Activated CD4-positive, alpha-beta T cell treated with anti-CD3 and anti-CD28 coated beads for 36 hours (primary cell): ENCODE measurements around the gene ZMYND11. TPM values are rescaled to one million over a fixed set of nuclear protein-coding genes. Genes with fewer than 3 reads are reported as not detected.
A peak's percentile ranks its signal among the peaks of the same experiment; 100 is the strongest.

ENCODE experiments used
- ATAC-seq: fragments of 200-7000 bp; cut with Tn5 transposase; one replicate; pipeline ENCODE4 v1.10.0; 2021; ENCODE audit warnings: mild to moderate bottlenecking, moderate library complexity
- CTCF ChIA-PET: fragments of 350-600 bp; sonication (Branson Sonifier 250); formaldehyde crosslinking; loops from one replicate; lab custom pipeline; 2021; ENCODE audit warnings: antibody characterized with exemption; lab: Charles Lee
- POLR2A ChIA-PET: fragments of 350-600 bp; sonication (Branson Sonifier 250); formaldehyde crosslinking; loops from one replicate; lab custom pipeline; 2021; ENCODE audit warnings: antibody characterized with exemption, inconsistent platforms; lab: Charles Lee
- DNase-seq: peaks from one replicate; pipeline ENCODE4 v3.0.0-alpha.2; 2020
- H3K27ac Mint-ChIP-seq: one replicate; pipeline ENCODE4 v1.8.0; 2021; ENCODE audit warnings: mixed read lengths
- H3K27me3 Mint-ChIP-seq: one replicate; pipeline ENCODE4 v1.8.0; 2021; ENCODE audit warnings: mixed read lengths
- H3K36me3 Mint-ChIP-seq: one replicate; pipeline ENCODE4 v1.8.0; 2021; ENCODE audit warnings: low read depth, mixed read lengths
- H3K4me1 Mint-ChIP-seq: one replicate; pipeline ENCODE4 v1.8.0; 2021; ENCODE audit warnings: mixed read lengths
- H3K4me3 Mint-ChIP-seq: one replicate; pipeline ENCODE4 v1.8.0; 2021; ENCODE audit warnings: mild to moderate bottlenecking, moderate library complexity, mixed read lengths
- H3K9me3 Mint-ChIP-seq: one replicate; pipeline ENCODE4 v1.8.0; 2021; ENCODE audit warnings: low read depth, mixed read lengths
- intact Hi-C, 2 experiments: fragments of 100-400 bp; cut with DNase I in 1 of 2; cut with micrococcal nuclease in 1 of 2; formaldehyde crosslinking; loops; one replicate each; pipeline versions ENCODE4 v1.14.2 to v1.15.1; 2022 to 2024; cut with DNase I, micrococcal nuclease
- total RNA-seq, 2 experiments: library from RNA; stranded (reverse); gene quantifications; one replicate each; pipeline ENCODE4 v1.2.3, GENCODE V29; 2021

Gene ZMYND11
- total RNA-seq, 2 experiments from 2014 or later = 13.2 to 16.9 TPM

DNA sequence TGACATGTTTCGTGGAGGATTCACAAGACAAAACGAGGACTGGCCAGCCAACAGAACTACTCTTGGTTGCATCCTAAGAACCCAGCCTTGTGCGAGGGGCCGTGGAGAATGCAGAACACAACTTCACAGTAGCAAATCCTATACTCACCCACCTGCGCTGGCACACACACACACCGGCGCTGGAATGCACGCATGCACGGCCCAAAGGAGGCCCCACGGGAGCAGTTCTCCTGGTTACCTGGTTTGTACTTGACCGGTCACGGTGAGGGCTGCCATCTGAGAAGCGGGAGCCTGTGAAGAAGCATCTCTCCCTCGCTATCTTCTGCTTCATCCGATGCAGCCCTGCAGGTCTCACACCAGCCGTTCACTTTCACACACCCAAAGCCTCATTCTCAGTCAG is 137.8 kb downstream of the ZMYND11 start:
- intact Hi-C loops = no loop called here
- no peaks in the 10 kb centered on the region for H3K4me1 Mint-ChIP-seq
- DNase-seq = no peak
- H3K36me3 Mint-ChIP-seq = no peaks in the 10 kb centered on the region
- no peak overlapping the region for H3K27ac Mint-ChIP-seq
- no peaks in the 10 kb centered on the region for H3K9me3 Mint-ChIP-seq
- ATAC-seq = no peak
- no peak overlapping the region for H3K4me3 Mint-ChIP-seq
- ChIA-PET CTCF (no interaction called here), POLR2A (no interaction called here)
- H3K27me3 Mint-ChIP-seq = no peaks in the 10 kb centered on the region

DNA sequence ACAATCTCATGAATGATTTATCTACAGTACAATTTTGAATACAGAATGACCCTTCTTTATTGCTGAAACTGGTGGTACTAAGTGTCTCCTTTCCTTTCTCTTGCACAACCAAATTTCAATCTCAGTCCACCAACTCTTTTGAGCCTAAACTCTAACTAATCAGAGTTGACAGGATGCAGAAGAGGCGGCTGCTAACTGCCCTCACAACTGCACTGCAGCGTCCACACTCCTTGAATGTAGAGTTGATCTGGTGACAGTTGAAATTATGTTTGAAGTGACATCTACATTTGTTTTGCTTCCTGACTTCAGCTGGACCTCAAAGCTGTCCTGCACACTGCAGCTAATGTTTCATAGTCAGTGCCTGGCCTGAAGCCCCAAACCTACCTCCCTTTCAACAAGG is 139.6 kb downstream of the ZMYND11 start:
- ATAC-seq = no peak
- H3K4me1 Mint-ChIP-seq = no peaks in the 10 kb centered on the region
- no peak overlapping the region for H3K27ac Mint-ChIP-seq
- ChIA-PET POLR2A (no interaction called here), CTCF (no interaction called here)
- no peaks in the 10 kb centered on the region for H3K27me3 Mint-ChIP-seq
- H3K9me3 Mint-ChIP-seq = no peaks in the 10 kb centered on the region
- no peak for DNase-seq
- intact Hi-C loops = no loop called here
- no peak overlapping the region for H3K4me3 Mint-ChIP-seq
- no peaks in the 10 kb centered on the region for H3K36me3 Mint-ChIP-seq

DNA sequence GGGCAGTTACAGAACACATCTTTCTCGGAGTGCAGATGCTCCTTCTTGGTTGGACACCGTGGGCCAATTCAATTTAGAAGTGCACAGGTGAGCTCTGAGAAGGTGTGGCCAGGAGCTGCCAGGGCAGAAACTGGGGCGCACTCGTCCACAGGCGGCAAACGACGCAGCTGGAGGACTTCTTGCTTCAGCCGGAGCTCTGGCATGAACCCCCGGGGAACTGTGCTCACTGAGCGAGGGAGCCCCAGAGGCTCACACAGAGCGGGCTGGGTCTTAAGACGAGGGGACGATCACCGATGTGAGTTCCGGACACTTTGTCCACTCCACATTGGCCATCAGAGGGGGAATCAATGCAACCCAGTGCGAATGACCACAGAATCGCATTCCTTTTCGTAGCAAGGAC is 140.4 kb downstream of the ZMYND11 start:
- ATAC-seq = no peak
- Mint-ChIP-seq H3K4me3 (no peak overlapping the region), H3K9me3 (no peaks in the 10 kb centered on the region), H3K36me3 (no peaks in the 10 kb centered on the region), H3K27me3 (no peaks in the 10 kb centered on the region), H3K27ac (no peak overlapping the region), H3K4me1 (no peaks in the 10 kb centered on the region)
- DNase-seq = no peak
- intact Hi-C loops = no loop called here
- ChIA-PET POLR2A (no interaction called here), CTCF (interaction anchor here (0.7 kb wide), 1 partner anchor 24 kb away, joined by 3 read pairs; no protein-coding TSS in a partner anchor)

DNA sequence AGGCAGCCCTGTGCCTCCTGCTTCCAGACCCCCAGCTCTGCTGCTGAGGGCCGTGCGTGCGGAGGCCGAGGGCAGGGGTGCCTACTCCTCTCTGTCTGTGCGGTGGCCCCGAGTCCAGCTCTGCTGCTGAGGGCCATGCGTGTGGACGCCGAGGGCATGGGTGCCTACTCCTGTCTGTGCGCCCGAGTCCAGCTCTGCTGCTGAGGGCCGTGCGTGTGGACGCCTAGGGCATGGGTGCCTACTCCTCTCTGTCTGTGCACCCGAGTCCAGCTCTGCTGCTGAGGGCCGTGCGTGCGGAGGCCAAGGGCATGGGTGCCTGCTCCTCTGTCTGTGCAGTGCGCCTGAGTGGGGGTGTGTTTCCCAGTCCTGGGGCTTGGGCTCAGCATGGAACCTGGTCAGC is 142.7 kb downstream of the ZMYND11 start:
- intact Hi-C loops = no loop called here
- ATAC-seq (no peak), DNase-seq (no peak)
- POLR2A ChIA-PET = no interaction called here
- Mint-ChIP-seq H3K27me3 (no peaks in the 10 kb centered on the region), H3K36me3 (no peaks in the 10 kb centered on the region), H3K4me1 (peaks cover under 1% of the 10 kb centered on the region), H3K4me3 (no peak overlapping the region), H3K9me3 (no peaks in the 10 kb centered on the region), H3K27ac (no peak overlapping the region)
- CTCF ChIA-PET = no interaction called here

DNA sequence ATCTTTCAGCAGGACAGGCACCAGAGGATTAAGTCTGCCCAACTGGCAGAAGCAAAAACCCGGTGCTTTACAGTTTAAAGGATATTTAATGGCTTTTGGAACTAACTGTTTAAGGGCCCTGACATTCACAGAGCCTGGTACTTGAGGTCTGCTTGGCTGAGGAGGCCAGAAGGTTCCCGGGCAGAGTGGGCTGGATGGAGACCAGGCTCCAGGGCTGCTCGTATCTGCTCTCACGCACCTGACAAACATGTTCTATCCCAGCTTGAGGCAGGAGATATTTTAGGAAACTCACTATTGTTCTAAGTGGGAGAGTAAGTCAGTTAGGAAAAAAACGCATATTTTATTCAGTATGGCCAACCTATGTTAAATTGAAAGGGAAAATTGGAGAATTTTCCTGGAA is 143.5 kb downstream of the ZMYND11 start:
- Mint-ChIP-seq H3K27ac (no peak overlapping the region), H3K36me3 (no peaks in the 10 kb centered on the region), H3K4me3 (no peak overlapping the region), H3K27me3 (no peaks in the 10 kb centered on the region), H3K4me1 (peaks cover 8% of the 10 kb centered on the region), H3K9me3 (no peaks in the 10 kb centered on the region)
- ATAC-seq = no peak
- no peak for DNase-seq
- intact Hi-C loops = no loop called here
- POLR2A ChIA-PET = no interaction called here
- CTCF ChIA-PET = interaction anchor here (0.6 kb wide), 1 partner anchor 1049 kb away, joined by 3 read pairs; no protein-coding TSS in a partner anchor

DNA sequence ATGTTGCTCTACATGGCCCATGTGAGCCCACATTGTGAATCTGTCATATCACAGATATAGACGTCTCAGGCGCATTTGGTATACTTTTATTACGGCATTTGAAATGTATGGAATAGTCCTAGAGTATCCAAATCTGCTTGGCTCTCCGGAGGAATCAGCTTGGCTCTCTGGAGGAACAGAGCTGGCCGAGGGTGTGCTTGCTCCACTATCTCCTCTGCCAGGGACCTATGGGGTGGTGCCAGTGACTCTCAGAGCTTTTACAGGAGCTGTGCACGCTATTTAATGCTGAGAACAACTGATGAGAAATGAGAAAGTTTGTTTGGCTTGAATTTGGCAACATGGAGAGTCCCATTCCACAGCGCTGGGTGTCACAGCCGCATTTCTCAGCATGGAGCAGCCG is 144.0 kb downstream of the ZMYND11 start:
- no peak for DNase-seq
- intact Hi-C loops = no loop called here
- no peaks in the 10 kb centered on the region for H3K9me3 Mint-ChIP-seq
- no peak overlapping the region for H3K27ac Mint-ChIP-seq
- no peak for ATAC-seq
- POLR2A ChIA-PET = no interaction called here
- peaks cover 13% of the 10 kb centered on the region for H3K4me1 Mint-ChIP-seq
- no peaks in the 10 kb centered on the region for H3K27me3 Mint-ChIP-seq
- H3K4me3 Mint-ChIP-seq = no peak overlapping the region
- CTCF ChIA-PET = interaction anchor here (0.6 kb wide), 1 partner anchor 1048 kb away, joined by 3 read pairs; no protein-coding TSS in a partner anchor
- H3K36me3 Mint-ChIP-seq = no peaks in the 10 kb centered on the region

DNA sequence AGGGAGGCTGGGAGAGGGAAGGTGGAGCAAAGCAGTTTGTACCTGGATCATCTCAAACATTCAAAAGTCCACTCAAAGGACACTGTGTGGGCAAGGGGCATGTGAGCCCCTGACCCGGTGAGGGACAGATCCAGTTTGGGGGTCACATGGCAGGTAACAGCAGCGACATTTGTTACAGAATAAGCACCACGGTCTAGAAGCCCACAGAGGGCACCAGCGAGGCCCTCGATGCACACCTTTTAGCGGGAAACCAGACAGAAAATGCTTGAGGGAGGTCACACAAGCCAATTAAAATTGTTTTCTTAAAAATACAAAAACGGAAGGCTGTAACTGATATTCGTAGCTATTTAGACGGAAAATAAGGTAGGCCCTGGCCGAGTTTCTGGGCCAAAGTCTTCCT is 144.4 kb downstream of the ZMYND11 start:
- H3K36me3 Mint-ChIP-seq = no peaks in the 10 kb centered on the region
- H3K4me1 Mint-ChIP-seq = peaks cover 16% of the 10 kb centered on the region
- H3K4me3 Mint-ChIP-seq = no peak overlapping the region
- POLR2A ChIA-PET = no interaction called here
- ATAC-seq (no peak), DNase-seq (no peak)
- CTCF ChIA-PET = no interaction called here
- intact Hi-C loops = no loop called here
- no peaks in the 10 kb centered on the region for H3K27me3 Mint-ChIP-seq
- H3K27ac Mint-ChIP-seq = no peak overlapping the region
- H3K9me3 Mint-ChIP-seq = no peaks in the 10 kb centered on the region

DNA sequence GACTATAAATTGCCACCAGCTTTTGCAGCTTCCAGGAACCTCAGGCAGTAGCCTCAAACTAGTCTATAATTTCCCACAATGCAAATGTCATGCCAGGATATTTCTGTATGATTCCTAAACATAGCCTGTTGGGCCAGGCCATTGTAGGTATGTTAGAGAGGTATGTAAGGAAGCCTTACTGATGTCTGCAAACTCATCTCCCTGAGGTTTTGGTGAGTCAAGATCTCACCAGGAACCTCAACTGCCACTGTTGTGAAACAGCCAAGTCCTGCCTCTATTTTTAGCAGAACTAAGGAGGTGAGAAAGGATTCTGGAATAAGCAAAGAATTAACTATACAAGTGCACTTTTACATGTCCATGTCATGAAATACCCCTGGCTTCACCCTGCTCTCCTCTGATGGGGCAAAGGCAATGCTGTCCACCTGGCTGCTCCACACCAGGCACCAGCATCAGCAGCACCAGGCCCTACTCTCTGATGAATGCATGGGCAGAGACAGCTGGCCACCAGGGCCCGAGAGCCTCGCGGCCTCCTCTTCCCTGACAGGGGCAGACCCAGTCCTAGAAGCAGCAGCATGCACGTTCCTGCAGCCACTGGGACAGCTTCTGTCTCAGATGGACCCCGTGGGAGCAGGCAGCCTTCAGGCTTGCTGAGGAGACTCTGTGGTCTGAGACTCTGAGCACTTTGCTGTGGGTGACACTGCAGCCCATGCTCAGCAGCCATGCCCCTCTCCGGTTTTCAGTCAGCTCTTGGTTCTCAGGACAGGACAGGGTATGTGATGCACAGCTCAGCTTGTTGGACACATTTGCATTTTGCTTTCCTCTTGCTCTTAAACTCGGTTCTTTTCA is 147.3 kb downstream of the ZMYND11 start:
- Mint-ChIP-seq H3K36me3 (no peaks in the 10 kb centered on the region), H3K27ac (no peak overlapping the region), H3K4me3 (no peak overlapping the region), H3K27me3 (no peaks in the 10 kb centered on the region), H3K9me3 (no peaks in the 10 kb centered on the region), H3K4me1 (peaks cover 16% of the 10 kb centered on the region)
- no peak for DNase-seq
- ATAC-seq = peak; percentile 27
- CTCF ChIA-PET = no interaction called here
- intact Hi-C loops = loop anchor here in 1 of 2 experiments (1.0 kb wide), 1 partner anchor 17 kb away; no protein-coding TSS in a partner anchor
- POLR2A ChIA-PET = no interaction called here

DNA sequence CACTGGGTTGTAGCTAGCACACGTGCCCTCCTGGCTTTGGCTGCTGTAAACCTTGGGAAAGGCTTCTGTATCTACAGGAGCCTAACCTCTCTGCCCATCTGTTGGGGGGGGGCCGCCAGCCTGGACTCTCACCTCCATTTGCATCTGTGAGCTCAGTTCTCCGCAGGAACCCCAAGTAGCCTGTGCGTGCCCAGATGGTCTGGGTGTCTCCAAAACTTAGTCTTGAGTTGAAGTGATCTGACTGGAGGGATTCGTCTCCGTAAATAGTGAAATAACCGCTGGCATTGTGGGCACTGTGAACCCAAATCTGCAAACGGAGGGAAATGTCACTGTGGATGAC is 147.9 kb downstream of the ZMYND11 start:
- intact Hi-C loops = loop anchor here in 1 of 2 experiments (1.0 kb wide), 1 partner anchor 18 kb away; no protein-coding TSS in a partner anchor
- Mint-ChIP-seq H3K27ac (no peak overlapping the region), H3K4me3 (no peak overlapping the region), H3K27me3 (no peaks in the 10 kb centered on the region), H3K4me1 (peaks cover 16% of the 10 kb centered on the region), H3K9me3 (no peaks in the 10 kb centered on the region), H3K36me3 (no peaks in the 10 kb centered on the region)
- DNase-seq (no peak), ATAC-seq (no peak)
- POLR2A ChIA-PET = no interaction called here
- CTCF ChIA-PET = no interaction called here

DNA sequence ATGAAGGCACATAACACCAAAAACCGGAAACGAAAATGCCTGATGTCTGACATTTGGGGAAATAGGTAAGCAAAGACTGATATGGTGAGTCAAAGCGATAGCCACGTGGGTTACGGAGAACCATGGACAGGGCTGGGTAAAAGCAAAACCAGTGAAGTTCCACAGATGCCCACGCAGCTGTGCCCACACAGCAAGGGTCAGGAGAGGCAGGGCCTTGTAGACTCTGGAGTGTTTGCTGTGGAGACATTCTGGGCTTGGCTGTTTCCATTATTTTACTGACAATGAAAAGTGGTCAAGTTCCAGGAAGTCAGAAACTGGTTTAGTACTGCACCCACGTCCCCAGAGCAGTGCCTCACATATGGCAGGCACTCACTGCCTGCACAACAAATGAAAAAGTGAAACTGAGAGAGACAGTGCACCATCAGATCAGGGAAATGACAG is 148.7 kb downstream of the ZMYND11 start:
- DNase-seq = peak; percentile 72
- no peaks in the 10 kb centered on the region for H3K36me3 Mint-ChIP-seq
- CTCF ChIA-PET = interaction anchor here (0.5 kb wide), 1 partner anchor 147 kb away, joined by 3 read pairs; no protein-coding TSS in a partner anchor
- no peaks in the 10 kb centered on the region for H3K9me3 Mint-ChIP-seq
- H3K27me3 Mint-ChIP-seq = no peaks in the 10 kb centered on the region
- POLR2A ChIA-PET = no interaction called here
- ATAC-seq = peak; percentile 86
- H3K4me1 Mint-ChIP-seq = peaks cover 16% of the 10 kb centered on the region
- H3K4me3 Mint-ChIP-seq = no peak overlapping the region
- intact Hi-C loops = loop anchor here in 1 of 2 experiments (1.0 kb wide), 1 partner anchor 19 kb away; no protein-coding TSS in a partner anchor
- peak overlapping the region; percentile 77 for H3K27ac Mint-ChIP-seq

DNA sequence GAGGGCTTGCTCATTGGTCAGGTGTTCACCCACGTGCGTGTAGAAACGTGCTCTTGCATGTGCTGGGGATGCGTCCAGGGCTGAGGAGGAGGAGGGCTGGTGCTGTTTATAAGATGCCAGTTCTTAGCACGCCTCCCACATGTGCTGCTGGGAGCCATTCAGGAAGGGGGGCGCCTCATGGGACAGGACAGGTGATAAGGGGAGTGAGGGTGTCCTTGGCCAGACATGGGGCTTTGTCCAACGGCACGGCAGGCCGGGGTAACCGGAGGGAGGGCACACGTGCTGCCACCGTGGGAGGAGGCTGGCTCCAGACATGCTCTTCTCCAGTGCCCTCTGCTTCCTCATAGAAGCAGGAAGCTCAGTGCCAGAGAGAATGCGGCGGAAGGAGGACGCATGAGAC is 150.0 kb downstream of the ZMYND11 start:
- H3K36me3 Mint-ChIP-seq = no peaks in the 10 kb centered on the region
- peak overlapping the region; percentile 33 for H3K27ac Mint-ChIP-seq
- no peaks in the 10 kb centered on the region for H3K9me3 Mint-ChIP-seq
- H3K4me3 Mint-ChIP-seq = no peak overlapping the region
- ChIA-PET CTCF (interaction anchor here (0.7 kb wide), 1 partner anchor 31 kb away, joined by 3 read pairs; no protein-coding TSS in a partner anchor), POLR2A (no interaction called here)
- no peak for ATAC-seq
- peaks cover 16% of the 10 kb centered on the region for H3K4me1 Mint-ChIP-seq
- intact Hi-C loops = no loop called here
- H3K27me3 Mint-ChIP-seq = no peaks in the 10 kb centered on the region
- DNase-seq = no peak
